ENCODE results near the gene GGT7.

GGT7 gene

GRCh38 chr20:34849778-34850177, 22.9 kb downstream of the GGT7 start:
- H3K4me3 ChIP-seq (ENCODE audit: low read depth, low read length): no peak overlapping the region
- TF ChIP-seq CTCF (IDR thresholded peaks at IDR 0.05; ENCODE audit: control insufficient read depth, extremely low read depth, insufficient read depth): no peak
- no peak for DNase-seq (ENCODE audit: low read depth)

GRCh38 chr20:34848597-34848996, 24.1 kb downstream of the GGT7 start:
- H3K4me3 ChIP-seq (ENCODE audit: low read depth, low read length): no peak overlapping the region
- TF ChIP-seq CTCF (IDR thresholded peaks at IDR 0.05; ENCODE audit: control insufficient read depth, extremely low read depth, insufficient read depth): no peak
- DNase-seq (ENCODE audit: low read depth): no peak

GRCh38 chr20:34843421-34843820, 29.2 kb downstream of the GGT7 start:
- H3K4me3 ChIP-seq (ENCODE audit: low read depth, low read length): no peak overlapping the region
- DNase-seq (ENCODE audit: low read depth): no peak
- no peak for TF ChIP-seq CTCF (IDR thresholded peaks at IDR 0.05; ENCODE audit: control insufficient read depth, extremely low read depth, insufficient read depth)

GRCh38 chr20:34842143-34842542, 30.5 kb downstream of the GGT7 start:
- no peak overlapping the region for H3K4me3 ChIP-seq (ENCODE audit: low read depth, low read length)
- DNase-seq (ENCODE audit: low read depth): no peak
- no peak for TF ChIP-seq CTCF (IDR thresholded peaks at IDR 0.05; ENCODE audit: control insufficient read depth, extremely low read depth, insufficient read depth)

GRCh38 chr20:34834459-34834893, 38.2 kb downstream of the GGT7 start:
- DNase-seq (ENCODE audit: low read depth): no peak
- peak; percentile 35 for TF ChIP-seq CTCF (IDR thresholded peaks at IDR 0.05; ENCODE audit: control insufficient read depth, extremely low read depth, insufficient read depth)

GRCh38 chr20:34831936-34832335, 40.7 kb downstream of the GGT7 start:
- H3K4me3 ChIP-seq (ENCODE audit: low read depth, low read length): no peak overlapping the region
- TF ChIP-seq CTCF (IDR thresholded peaks at IDR 0.05; ENCODE audit: control insufficient read depth, extremely low read depth, insufficient read depth): no peak
- DNase-seq (ENCODE audit: low read depth): no peak

More at GRCh38 chr20:34834459-34834893, 38.2 kb downstream of the GGT7 start:
- no peak overlapping the region for H3K4me3 ChIP-seq (ENCODE audit: low read depth, low read length)

GRCh38 chr20:34829191-34829590, 43.5 kb downstream of the GGT7 start:
- no peak for TF ChIP-seq CTCF (IDR thresholded peaks at IDR 0.05; ENCODE audit: control insufficient read depth, extremely low read depth, insufficient read depth)

More at GRCh38 chr20:34829191-34829590, 43.5 kb downstream of the GGT7 start:
- DNase-seq (ENCODE audit: low read depth): no peak
- no peak overlapping the region for H3K4me3 ChIP-seq (ENCODE audit: low read depth, low read length)
